Tibial nerve (tissue), 3 donors: ENCODE results near the gene DCAF6.

Experiments
- POLR2A ChIP-seq, 2 donors: fragments of 450-650 bp; IDR thresholded peaks; one replicate each; pipeline ENCODE4 v1.6.1; 2017; ENCODE audit warnings: antibody characterized with exemption in 2 of 2, mild to moderate bottlenecking in 2 of 2, moderate library complexity in 2 of 2
- TF ChIP-seq, protein P1 (sequence below), 5 experiments: fragments of 200-600 bp in 3 of 5; fragments of 450-650 bp in 2 of 5; sonication (generic) in 3 of 5; IDR thresholded peaks; one replicate each; pipeline ENCODE4 v1.5.1; 2016 to 2019; ENCODE audit warnings: antibody characterized with exemption in 5 of 5, mild to moderate bottlenecking in 3 of 5, moderate library complexity in 2 of 5

DNA sequence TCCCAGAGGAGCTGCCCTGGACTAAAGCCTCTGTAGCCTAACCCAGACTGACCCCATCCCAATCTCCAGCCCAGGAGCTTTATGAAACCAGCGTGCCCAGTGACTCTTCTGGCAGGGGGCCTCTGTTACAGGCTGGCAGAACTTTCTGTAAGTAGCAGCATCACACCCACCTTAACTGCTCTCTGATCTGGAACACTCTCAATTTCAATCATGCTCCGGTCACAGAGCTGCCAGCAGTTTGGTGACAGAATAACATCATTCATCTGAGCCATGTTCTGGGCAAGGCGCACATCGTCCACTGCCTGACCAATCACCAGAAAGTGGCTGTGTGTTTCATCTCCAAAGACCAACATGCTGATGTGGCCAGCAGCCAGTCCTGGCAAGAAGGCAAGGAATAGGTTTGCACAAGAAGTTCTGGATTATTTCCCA lies 37.2 kb upstream of the DCAF6 start:
- TF ChIP-seq, protein P1, sequence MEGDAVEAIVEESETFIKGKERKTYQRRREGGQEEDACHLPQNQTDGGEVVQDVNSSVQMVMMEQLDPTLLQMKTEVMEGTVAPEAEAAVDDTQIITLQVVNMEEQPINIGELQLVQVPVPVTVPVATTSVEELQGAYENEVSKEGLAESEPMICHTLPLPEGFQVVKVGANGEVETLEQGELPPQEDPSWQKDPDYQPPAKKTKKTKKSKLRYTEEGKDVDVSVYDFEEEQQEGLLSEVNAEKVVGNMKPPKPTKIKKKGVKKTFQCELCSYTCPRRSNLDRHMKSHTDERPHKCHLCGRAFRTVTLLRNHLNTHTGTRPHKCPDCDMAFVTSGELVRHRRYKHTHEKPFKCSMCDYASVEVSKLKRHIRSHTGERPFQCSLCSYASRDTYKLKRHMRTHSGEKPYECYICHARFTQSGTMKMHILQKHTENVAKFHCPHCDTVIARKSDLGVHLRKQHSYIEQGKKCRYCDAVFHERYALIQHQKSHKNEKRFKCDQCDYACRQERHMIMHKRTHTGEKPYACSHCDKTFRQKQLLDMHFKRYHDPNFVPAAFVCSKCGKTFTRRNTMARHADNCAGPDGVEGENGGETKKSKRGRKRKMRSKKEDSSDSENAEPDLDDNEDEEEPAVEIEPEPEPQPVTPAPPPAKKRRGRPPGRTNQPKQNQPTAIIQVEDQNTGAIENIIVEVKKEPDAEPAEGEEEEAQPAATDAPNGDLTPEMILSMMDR (IDR thresholded peaks at IDR 0.05): no peak
- no peak for TF ChIP-seq POLR2A (IDR thresholded peaks at IDR 0.05)
